H1 (cell line): ENCODE results near the gene SAG. TPM values are rescaled to one million over a fixed set of nuclear protein-coding genes. Genes with fewer than 3 reads are reported as not detected.

Experiments used
- polyA plus RNA-seq, 7 experiments: library from polyadenylated mRNA; depleted of rRNA in 3 of 7; stranded (reverse) in 5 of 7; unstranded in 2 of 7; fragments of >200 nt in 5 of 7; fragments of 200-250 nt in 2 of 7; gene quantifications; 1 replicate in 5 of 7; 2 replicates in 1 of 7; 4 replicates in 1 of 7; pipeline versions ENCODE4 v1.2.1 to v1.2.3, GENCODE V29; 2011 to 2013; ENCODE audit warnings: missing spikeins in 2 of 7, mixed read lengths in 2 of 7
- total RNA-seq: library from RNA; stranded (reverse); fragmentation: NEBNext Ultra II Directional; extraction: Animal tissue kit (Norgen Biotek cat#: 25700); gene quantifications from 2 replicates; pipeline ENCODE4 v1.2.1, GENCODE V29; 2021
- TF ChIP-seq, protein P1 (sequence below): fragments of 300-600 bp; sonication (generic); IDR thresholded peaks from 2 replicates; pipeline ENCODE4 v1.7.1; 2012; ENCODE audit warnings: low read length, moderate library complexity, mild to moderate bottlenecking, inconsistent platforms; ENCODE audit not compliant: insufficient replicate concordance
- TF ChIP-seq, protein P2 (sequence below): IDR thresholded peaks from 2 replicates; pipeline ENCODE4 v1.6.1; 2012; ENCODE audit warnings: inconsistent platforms

SAG gene
- total and polyA plus RNA-seq, 2 of the 8 experiments (the other 6 are each of a cell fraction or from before 2014, with no cell fraction given), result not detected

DNA sequence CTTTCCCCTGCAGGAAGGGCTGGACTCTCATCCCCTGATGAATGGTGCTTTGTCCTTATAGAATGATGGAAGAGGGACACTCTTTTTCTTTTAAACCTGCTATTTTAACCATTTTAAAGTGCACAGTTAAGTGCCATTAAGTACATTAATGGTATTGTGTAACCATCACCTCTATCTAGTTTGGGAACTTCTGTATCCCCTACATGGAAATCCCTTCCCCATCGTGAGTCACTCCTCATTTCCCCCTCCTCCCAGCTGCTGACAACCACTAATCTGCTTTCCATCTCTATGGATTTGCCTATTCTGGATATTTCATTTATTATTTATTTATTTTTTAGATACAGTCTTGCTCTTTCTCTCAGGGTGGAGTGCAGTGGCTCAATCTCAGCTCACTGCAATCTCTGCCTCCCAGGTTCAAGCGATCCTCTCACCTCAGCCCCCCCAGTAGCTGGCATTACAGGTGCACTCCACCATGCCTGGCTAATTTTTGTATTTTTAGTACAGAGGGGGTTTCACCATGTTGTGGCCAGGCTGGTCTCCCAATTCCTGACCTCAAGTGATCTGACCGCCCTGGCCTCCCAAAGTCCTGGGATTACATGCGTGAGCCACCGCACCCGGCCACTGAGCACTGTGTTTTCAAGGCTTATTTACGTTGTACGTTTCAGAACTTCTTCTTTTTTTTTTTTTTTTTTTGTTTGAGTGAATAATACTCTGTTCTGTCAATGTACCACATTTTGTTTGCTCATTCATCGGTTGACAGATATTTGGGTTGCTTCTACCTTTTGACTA is 62.5 kb downstream of the SAG start (continued):
- TF ChIP-seq, protein P1, sequence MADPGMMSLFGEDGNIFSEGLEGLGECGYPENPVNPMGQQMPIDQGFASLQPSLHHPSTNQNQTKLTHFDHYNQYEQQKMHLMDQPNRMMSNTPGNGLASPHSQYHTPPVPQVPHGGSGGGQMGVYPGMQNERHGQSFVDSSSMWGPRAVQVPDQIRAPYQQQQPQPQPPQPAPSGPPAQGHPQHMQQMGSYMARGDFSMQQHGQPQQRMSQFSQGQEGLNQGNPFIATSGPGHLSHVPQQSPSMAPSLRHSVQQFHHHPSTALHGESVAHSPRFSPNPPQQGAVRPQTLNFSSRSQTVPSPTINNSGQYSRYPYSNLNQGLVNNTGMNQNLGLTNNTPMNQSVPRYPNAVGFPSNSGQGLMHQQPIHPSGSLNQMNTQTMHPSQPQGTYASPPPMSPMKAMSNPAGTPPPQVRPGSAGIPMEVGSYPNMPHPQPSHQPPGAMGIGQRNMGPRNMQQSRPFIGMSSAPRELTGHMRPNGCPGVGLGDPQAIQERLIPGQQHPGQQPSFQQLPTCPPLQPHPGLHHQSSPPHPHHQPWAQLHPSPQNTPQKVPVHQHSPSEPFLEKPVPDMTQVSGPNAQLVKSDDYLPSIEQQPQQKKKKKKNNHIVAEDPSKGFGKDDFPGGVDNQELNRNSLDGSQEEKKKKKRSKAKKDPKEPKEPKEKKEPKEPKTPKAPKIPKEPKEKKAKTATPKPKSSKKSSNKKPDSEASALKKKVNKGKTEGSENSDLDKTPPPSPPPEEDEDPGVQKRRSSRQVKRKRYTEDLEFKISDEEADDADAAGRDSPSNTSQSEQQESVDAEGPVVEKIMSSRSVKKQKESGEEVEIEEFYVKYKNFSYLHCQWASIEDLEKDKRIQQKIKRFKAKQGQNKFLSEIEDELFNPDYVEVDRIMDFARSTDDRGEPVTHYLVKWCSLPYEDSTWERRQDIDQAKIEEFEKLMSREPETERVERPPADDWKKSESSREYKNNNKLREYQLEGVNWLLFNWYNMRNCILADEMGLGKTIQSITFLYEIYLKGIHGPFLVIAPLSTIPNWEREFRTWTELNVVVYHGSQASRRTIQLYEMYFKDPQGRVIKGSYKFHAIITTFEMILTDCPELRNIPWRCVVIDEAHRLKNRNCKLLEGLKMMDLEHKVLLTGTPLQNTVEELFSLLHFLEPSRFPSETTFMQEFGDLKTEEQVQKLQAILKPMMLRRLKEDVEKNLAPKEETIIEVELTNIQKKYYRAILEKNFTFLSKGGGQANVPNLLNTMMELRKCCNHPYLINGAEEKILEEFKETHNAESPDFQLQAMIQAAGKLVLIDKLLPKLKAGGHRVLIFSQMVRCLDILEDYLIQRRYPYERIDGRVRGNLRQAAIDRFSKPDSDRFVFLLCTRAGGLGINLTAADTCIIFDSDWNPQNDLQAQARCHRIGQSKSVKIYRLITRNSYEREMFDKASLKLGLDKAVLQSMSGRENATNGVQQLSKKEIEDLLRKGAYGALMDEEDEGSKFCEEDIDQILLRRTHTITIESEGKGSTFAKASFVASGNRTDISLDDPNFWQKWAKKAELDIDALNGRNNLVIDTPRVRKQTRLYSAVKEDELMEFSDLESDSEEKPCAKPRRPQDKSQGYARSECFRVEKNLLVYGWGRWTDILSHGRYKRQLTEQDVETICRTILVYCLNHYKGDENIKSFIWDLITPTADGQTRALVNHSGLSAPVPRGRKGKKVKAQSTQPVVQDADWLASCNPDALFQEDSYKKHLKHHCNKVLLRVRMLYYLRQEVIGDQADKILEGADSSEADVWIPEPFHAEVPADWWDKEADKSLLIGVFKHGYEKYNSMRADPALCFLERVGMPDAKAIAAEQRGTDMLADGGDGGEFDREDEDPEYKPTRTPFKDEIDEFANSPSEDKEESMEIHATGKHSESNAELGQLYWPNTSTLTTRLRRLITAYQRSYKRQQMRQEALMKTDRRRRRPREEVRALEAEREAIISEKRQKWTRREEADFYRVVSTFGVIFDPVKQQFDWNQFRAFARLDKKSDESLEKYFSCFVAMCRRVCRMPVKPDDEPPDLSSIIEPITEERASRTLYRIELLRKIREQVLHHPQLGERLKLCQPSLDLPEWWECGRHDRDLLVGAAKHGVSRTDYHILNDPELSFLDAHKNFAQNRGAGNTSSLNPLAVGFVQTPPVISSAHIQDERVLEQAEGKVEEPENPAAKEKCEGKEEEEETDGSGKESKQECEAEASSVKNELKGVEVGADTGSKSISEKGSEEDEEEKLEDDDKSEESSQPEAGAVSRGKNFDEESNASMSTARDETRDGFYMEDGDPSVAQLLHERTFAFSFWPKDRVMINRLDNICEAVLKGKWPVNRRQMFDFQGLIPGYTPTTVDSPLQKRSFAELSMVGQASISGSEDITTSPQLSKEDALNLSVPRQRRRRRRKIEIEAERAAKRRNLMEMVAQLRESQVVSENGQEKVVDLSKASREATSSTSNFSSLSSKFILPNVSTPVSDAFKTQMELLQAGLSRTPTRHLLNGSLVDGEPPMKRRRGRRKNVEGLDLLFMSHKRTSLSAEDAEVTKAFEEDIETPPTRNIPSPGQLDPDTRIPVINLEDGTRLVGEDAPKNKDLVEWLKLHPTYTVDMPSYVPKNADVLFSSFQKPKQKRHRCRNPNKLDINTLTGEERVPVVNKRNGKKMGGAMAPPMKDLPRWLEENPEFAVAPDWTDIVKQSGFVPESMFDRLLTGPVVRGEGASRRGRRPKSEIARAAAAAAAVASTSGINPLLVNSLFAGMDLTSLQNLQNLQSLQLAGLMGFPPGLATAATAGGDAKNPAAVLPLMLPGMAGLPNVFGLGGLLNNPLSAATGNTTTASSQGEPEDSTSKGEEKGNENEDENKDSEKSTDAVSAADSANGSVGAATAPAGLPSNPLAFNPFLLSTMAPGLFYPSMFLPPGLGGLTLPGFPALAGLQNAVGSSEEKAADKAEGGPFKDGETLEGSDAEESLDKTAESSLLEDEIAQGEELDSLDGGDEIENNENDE, result no peak
- TF ChIP-seq, protein P2, sequence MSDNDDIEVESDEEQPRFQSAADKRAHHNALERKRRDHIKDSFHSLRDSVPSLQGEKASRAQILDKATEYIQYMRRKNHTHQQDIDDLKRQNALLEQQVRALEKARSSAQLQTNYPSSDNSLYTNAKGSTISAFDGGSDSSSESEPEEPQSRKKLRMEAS, result no peak
